Activated T-helper 1 cell treated with anti-CD3 and anti-CD28 coated beads, Interleukin-2, amount 50 U/mL, for 16 hours (primary cell): ENCODE measurements around the gene SORT1.

Experiments
- DNase-seq, 2 donors: peaks; one replicate each; pipeline ENCODE4 v3.0.0-alpha.2; 2020; ENCODE audit warnings: low read depth in 1 of 2, low spot score in 1 of 2

SORT1 gene

GRCh38 chr1:109263597-109264378 is 133.9 kb downstream of the SORT1 start:
- peak; percentile 57 to 60 for DNase-seq

- DNase-seq = no peak
Observed at GRCh38 chr1:109263234-109263596, 134.5 kb downstream of the SORT1 start.

DNA sequence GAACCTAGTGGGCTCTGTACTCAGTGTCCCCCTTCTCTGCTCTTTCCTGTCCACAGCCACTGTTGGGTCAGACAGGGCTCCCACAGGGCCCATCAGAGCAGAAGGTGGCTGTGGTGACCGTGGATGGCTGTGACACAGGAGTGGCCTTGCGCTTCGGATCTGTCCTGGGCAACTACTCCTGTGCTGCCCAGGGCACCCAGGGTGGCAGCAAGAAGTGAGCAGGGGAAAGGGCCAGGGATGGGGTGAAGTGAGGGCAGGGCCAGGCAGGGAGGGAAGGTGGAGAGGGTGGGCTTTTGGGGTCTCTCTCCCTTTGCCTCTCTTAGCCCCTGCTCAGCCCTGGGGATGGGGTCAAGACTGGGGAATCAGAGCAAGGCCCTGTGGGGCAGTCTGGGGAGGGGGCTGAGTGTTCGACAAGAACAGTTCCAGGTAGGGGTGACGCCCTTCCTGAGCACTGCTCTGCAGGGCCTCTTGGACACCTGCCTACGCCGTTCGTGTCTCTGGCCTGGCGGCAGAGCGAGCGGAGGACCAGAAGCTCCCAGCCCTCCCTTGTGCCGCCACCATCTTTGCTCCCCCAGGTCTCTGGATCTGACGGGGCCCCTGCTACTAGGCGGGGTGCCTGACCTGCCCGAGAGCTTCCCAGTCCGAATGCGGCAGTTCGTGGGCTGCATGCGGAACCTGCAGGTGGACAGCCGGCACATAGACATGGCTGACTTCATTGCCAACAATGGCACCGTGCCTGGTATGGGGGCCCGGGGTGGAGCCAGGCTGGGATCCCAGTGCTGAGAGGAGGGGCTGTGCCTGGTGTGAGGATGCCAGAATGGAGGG is 135.3 kb downstream of the SORT1 start:
- no peak for DNase-seq

- DNase-seq = no peak
Observed at GRCh38 chr1:109261578-109261977, 136.1 kb downstream of the SORT1 start.

DNA sequence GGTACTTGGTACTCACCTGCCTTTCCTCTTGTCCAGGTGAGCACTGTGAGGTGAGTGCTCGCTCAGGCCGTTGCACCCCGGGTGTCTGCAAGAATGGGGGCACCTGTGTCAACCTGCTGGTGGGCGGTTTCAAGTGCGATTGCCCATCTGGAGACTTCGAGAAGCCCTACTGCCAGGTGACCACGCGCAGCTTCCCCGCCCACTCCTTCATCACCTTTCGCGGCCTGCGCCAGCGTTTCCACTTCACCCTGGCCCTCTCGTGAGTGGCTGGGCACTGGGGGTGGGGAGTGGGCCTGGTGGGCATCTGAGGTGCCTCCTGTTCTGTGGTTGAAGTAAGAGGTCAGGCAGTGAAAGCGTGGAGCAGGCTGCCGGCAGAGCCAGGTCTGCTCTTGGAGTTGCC is 136.7 kb downstream of the SORT1 start:
- no peak for DNase-seq

DNA sequence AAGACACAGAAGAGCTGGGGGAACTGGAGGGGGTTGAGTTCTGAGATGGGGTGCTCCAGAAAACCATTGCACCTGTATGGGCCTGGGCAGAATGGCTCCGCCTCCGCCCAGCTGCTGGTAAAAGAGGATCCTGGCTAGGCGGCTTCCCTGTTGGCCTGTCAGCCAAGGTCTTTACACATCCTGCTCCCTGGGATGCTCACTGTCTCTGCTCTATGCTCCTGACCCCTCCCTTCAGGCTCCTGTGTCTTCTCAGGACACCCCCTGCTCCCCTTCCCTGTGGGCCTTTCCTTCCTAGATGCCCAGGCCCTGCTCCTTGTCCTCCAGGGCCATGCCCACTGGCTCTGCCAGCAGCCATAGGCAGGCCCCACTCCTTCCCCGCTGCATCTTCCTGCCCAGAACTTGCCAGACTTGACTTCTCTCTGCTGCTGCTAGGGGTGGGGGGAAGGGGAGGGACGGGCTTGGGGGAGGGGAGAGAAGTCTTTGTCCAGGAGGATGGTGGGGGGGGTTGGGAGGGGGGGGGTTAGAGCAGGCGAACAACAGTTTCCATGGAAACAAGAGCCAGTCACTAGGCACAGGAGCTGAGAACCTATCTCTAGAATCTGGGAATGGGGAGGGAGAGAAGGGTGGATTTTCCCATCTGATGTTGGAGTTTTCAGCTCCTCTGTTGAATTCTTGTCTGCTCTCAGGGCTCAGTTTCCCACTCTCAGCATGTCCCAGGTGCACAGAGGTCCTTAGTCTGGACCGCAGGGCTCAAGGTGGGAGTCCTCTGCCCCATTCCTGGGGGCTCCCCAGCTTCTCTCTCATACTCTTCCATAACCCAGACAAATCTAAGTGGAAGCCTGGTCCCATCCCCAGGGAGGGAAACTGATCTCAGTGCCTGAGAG is 137.8 kb downstream of the SORT1 start:
- no peak for DNase-seq
